KMS-11 (cell line): Measurements from ENCODE around the gene STAC2.
"Not testable (repeated sequence)": the region's sequence is repeated elsewhere in the genome, so short reads cannot be mapped to it uniquely, and the experiment has no call there.

ENCODE experiments used
- H2AFZ ChIP-seq: fragments of 200-600 bp; sonication (generic); 2 replicates; pipeline ENCODE4 v1.6.1; 2016; ENCODE audit warnings: antibody characterized with exemption, mixed run types, low read depth
- H3K27ac ChIP-seq: fragments of 200-600 bp; sonication (generic); 2 replicates; pipeline ENCODE4 v1.6.1; 2016; ENCODE audit warnings: mild to moderate bottlenecking, mixed run types
- H3K27me3 ChIP-seq: fragments of 200-600 bp; sonication (generic); 2 replicates; pipeline ENCODE4 v1.6.1; 2017; ENCODE audit warnings: mild to moderate bottlenecking, low read depth, mixed run types, moderate library complexity; ENCODE audit not compliant: insufficient read depth
- H3K36me3 ChIP-seq: fragments of 200-600 bp; sonication (generic); 2 replicates; pipeline ENCODE4 v1.6.1; 2017; ENCODE audit warnings: mild to moderate bottlenecking, mixed run types; ENCODE audit not compliant: insufficient read depth
- H3K4me1 ChIP-seq: fragments of 200-600 bp; sonication (generic); 2 replicates; pipeline ENCODE4 v1.6.1; 2016; ENCODE audit warnings: mild to moderate bottlenecking, low read depth, mixed run types; ENCODE audit not compliant: poor library complexity, severe bottlenecking
- H3K4me2 ChIP-seq: fragments of 200-600 bp; sonication (generic); 2 replicates; pipeline ENCODE4 v1.7.0; 2016; ENCODE audit warnings: mild to moderate bottlenecking, mixed run types
- H3K4me3 ChIP-seq: fragments of 200-600 bp; sonication (generic); IDR thresholded peaks from 2 replicates; pipeline ENCODE4 v1.6.1; 2017; ENCODE audit warnings: low read depth, low read length, mixed read lengths; ENCODE audit not compliant: insufficient read depth
- H3K79me2 ChIP-seq: fragments of 200-600 bp; sonication (generic); 2 replicates; pipeline ENCODE4 v1.6.1; 2016; ENCODE audit warnings: low read depth, mixed run types; ENCODE audit not compliant: insufficient read depth
- H3K9ac ChIP-seq: fragments of 200-600 bp; sonication (generic); 2 replicates; pipeline ENCODE4 v1.6.1; 2016; ENCODE audit warnings: mild to moderate bottlenecking, mixed run types
- H4K20me1 ChIP-seq: fragments of 200-600 bp; sonication (generic); 2 replicates; pipeline ENCODE4 v1.6.1; 2016; ENCODE audit warnings: mild to moderate bottlenecking, mixed run types; ENCODE audit not compliant: insufficient read depth
- CTCF ChIP-seq: fragments of 200-600 bp; sonication (generic); conservative IDR thresholded peaks from 2 replicates; pipeline ENCODE4 v1.6.1; 2017; ENCODE audit warnings: low read depth, mild to moderate bottlenecking, antibody characterized with exemption, low read length, moderate library complexity, mixed read lengths

STAC2 gene

GRCh38 chr17:39169518-39169917, 56.2 kb downstream of the STAC2 start:
- Histone ChIP-seq H3K4me3 (no peak overlapping the region), H3K79me2 (no peaks in the 10 kb centered on the region), H3K4me1 (peaks cover 24% of the 10 kb centered on the region), H4K20me1 (no peaks in the 10 kb centered on the region), H3K27me3 (no peaks in the 10 kb centered on the region), H3K4me2 (no peak overlapping the region), H3K36me3 (no peaks in the 10 kb centered on the region), H3K9ac (no peak overlapping the region), H3K27ac (no peak overlapping the region), H2AFZ (no peak overlapping the region)
- no peak for TF ChIP-seq CTCF

GRCh38 chr17:39169101-39169500, 56.6 kb downstream of the STAC2 start:
- H3K4me1 ChIP-seq: peaks cover 28% of the 10 kb centered on the region
- TF ChIP-seq CTCF: no peak
- H3K27ac ChIP-seq: no peak overlapping the region
- H3K27me3 ChIP-seq: no peaks in the 10 kb centered on the region
- no peak overlapping the region for H3K9ac ChIP-seq
- no peaks in the 10 kb centered on the region for H3K79me2 ChIP-seq
- H2AFZ ChIP-seq: no peak overlapping the region
- no peaks in the 10 kb centered on the region for H4K20me1 ChIP-seq
- no peak overlapping the region for H3K4me2 ChIP-seq
- H3K36me3 ChIP-seq: no peaks in the 10 kb centered on the region
- no peak overlapping the region for H3K4me3 ChIP-seq

- H3K4me2 ChIP-seq, H3K27ac ChIP-seq, H3K9ac ChIP-seq, H3K36me3 ChIP-seq, H4K20me1 ChIP-seq, H3K27me3 ChIP-seq, H3K4me3 ChIP-seq, H3K79me2 ChIP-seq, H2AFZ ChIP-seq: not testable (repeated sequence)
- H3K4me1 ChIP-seq: peaks cover 29% of the 10 kb centered on the region
Measured at GRCh38 chr17:39168503-39168902, 57.2 kb downstream of the STAC2 start.

GRCh38 chr17:39167476-39167875, 58.3 kb downstream of the STAC2 start:
- Histone ChIP-seq H3K4me2 (no peak overlapping the region), H3K27me3 (no peaks in the 10 kb centered on the region), H3K4me3 (no peak overlapping the region), H4K20me1 (no peaks in the 10 kb centered on the region), H2AFZ (no peak overlapping the region), H3K9ac (no peak overlapping the region), H3K79me2 (no peaks in the 10 kb centered on the region), H3K27ac (no peak overlapping the region), H3K36me3 (no peaks in the 10 kb centered on the region), H3K4me1 (peaks cover 21% of the 10 kb centered on the region)
- TF ChIP-seq CTCF: no peak

GRCh38 chr17:39166437-39167335, 59.1 kb downstream of the STAC2 start:
- no peak overlapping the region for H2AFZ ChIP-seq
- H4K20me1 ChIP-seq: no peaks in the 10 kb centered on the region
- H3K4me3 ChIP-seq: no peak overlapping the region
- no peaks in the 10 kb centered on the region for H3K79me2 ChIP-seq
- no peak overlapping the region for H3K9ac ChIP-seq
- H3K4me2 ChIP-seq: no peak overlapping the region
- no peaks in the 10 kb centered on the region for H3K27me3 ChIP-seq
- H3K4me1 ChIP-seq: peaks cover 21% of the 10 kb centered on the region
- TF ChIP-seq CTCF: no peak
- no peaks in the 10 kb centered on the region for H3K36me3 ChIP-seq
- H3K27ac ChIP-seq: no peak overlapping the region
